Progenitor cell of endocrine pancreas (in vitro differentiated cells): ENCODE measurements around the gene BTBD16. TPM values are rescaled to one million over a fixed set of nuclear protein-coding genes. Genes with fewer than 3 reads are reported as not detected.

ENCODE experiments used
- DNase-seq: peaks from one replicate; pipeline ENCODE4 v3.0.0; 2021; ENCODE audit warnings: low spot score; ENCODE audit not compliant: unreplicated experiment
- H3K27ac Mint-ChIP-seq: 2 replicates; pipeline ENCODE4 v1.8.0; 2021; ENCODE audit warnings: mild to moderate bottlenecking, moderate library complexity, mixed read lengths
- H3K27me3 Mint-ChIP-seq: 2 replicates; pipeline ENCODE4 v1.8.0; 2021; ENCODE audit warnings: mixed read lengths
- H3K36me3 Mint-ChIP-seq: 2 replicates; pipeline ENCODE4 v1.8.0; 2022; ENCODE audit warnings: mixed read lengths; ENCODE audit not compliant: insufficient read depth
- H3K4me1 Mint-ChIP-seq: 2 replicates; pipeline ENCODE4 v1.8.0; 2021; ENCODE audit warnings: low read depth, mixed read lengths
- H3K4me3 Mint-ChIP-seq: 2 replicates; pipeline ENCODE4 v1.8.0; 2021; ENCODE audit warnings: low read depth, mild to moderate bottlenecking, moderate library complexity, mixed read lengths
- H3K9me3 Mint-ChIP-seq: 2 replicates; pipeline ENCODE4 v1.8.0; 2021; ENCODE audit warnings: low read depth, mixed read lengths
- CTCF ChIP-seq: fragments of 200-600 bp; sonication (generic); IDR thresholded peaks from one replicate; pipeline ENCODE4 v1.5.0; 2021; ENCODE audit warnings: antibody characterized with exemption, mild to moderate bottlenecking; ENCODE audit not compliant: unreplicated experiment
- total RNA-seq: library from RNA; stranded (reverse); gene quantifications from 2 replicates; pipeline ENCODE4 v1.2.1, GENCODE V29; 2021

BTBD16 gene
- total RNA-seq, 1 donor from 2014 or later = not detected

- Mint-ChIP-seq H3K9me3 (no peaks in the 10 kb centered on the region), H3K36me3 (no peaks in the 10 kb centered on the region), H3K4me1 (peaks cover 5% of the 10 kb centered on the region), H3K27me3 (peaks cover 4% of the 10 kb centered on the region), H3K27ac (no peak overlapping the region), H3K4me3 (no peak overlapping the region)
- no peak for TF ChIP-seq CTCF
- no peak for DNase-seq
These were observed 22.9 kb downstream of the BTBD16 start for GRCh38 chr10:122293961-122294380.

- no peak for TF ChIP-seq CTCF
- DNase-seq = no peak
- Mint-ChIP-seq H3K27ac (no peak overlapping the region), H3K9me3 (no peaks in the 10 kb centered on the region), H3K27me3 (peaks cover 4% of the 10 kb centered on the region), H3K36me3 (no peaks in the 10 kb centered on the region), H3K4me1 (peaks cover 5% of the 10 kb centered on the region), H3K4me3 (no peak overlapping the region)
These were observed 23.7 kb downstream of the BTBD16 start for GRCh38 chr10:122294511-122295450.

GRCh38 chr10:122295451-122295809 lies 24.3 kb downstream of the BTBD16 start:
- no peak overlapping the region for H3K4me3 Mint-ChIP-seq
- H3K4me1 Mint-ChIP-seq = peaks cover 5% of the 10 kb centered on the region
- no peaks in the 10 kb centered on the region for H3K36me3 Mint-ChIP-seq
- no peaks in the 10 kb centered on the region for H3K9me3 Mint-ChIP-seq
- no peak for DNase-seq
- peaks cover 4% of the 10 kb centered on the region for H3K27me3 Mint-ChIP-seq
- TF ChIP-seq CTCF = no peak
- H3K27ac Mint-ChIP-seq = no peak overlapping the region

GRCh38 chr10:122296363-122297120 lies 25.4 kb downstream of the BTBD16 start:
- Mint-ChIP-seq H3K27ac (no peak overlapping the region), H3K4me1 (peaks cover 5% of the 10 kb centered on the region), H3K36me3 (no peaks in the 10 kb centered on the region), H3K27me3 (peaks cover 4% of the 10 kb centered on the region), H3K9me3 (no peaks in the 10 kb centered on the region), H3K4me3 (no peak overlapping the region)
- no peak for TF ChIP-seq CTCF
- DNase-seq = no peak

GRCh38 chr10:122297583-122297982 lies 26.5 kb downstream of the BTBD16 start:
- Mint-ChIP-seq H3K36me3 (no peaks in the 10 kb centered on the region), H3K9me3 (no peaks in the 10 kb centered on the region)

More at GRCh38 chr10:122297583-122297982, 26.5 kb downstream of the BTBD16 start:
- Mint-ChIP-seq H3K4me3 (no peak overlapping the region), H3K4me1 (peaks cover 5% of the 10 kb centered on the region), H3K27me3 (peaks cover 4% of the 10 kb centered on the region), H3K27ac (no peak overlapping the region)
- no peak for TF ChIP-seq CTCF
- no peak for DNase-seq
